ENCODE results near the gene PRSS33. TPM values are rescaled to one million over a fixed set of nuclear protein-coding genes. Genes with fewer than 3 reads are reported as not detected.

PRSS33 gene
- total RNA-seq (2021) (not detected in 2 replicates), Bru-seq, nascent RNA (not detected), BruChase-seq, experiment 1, labeled RNA remaining after a 2-hour chase (not detected), BruChase-seq, experiment 2, labeled RNA remaining after a 6-hour chase (not detected)
- long read RNA-seq, result 0 reads

- Histone ChIP-seq H3K9me3 (ENCODE audit: low read depth, low read length, poor library complexity, severe bottlenecking) (no peaks in the 10 kb centered on the region), H3K4me1 (ENCODE audit: insufficient read depth, low read length, poor library complexity, severe bottlenecking) (no peaks in the 10 kb centered on the region), H3K27ac (ENCODE audit: low read depth, low read length, poor library complexity, severe bottlenecking) (no peak within 1 kb of the TSS), H3K4me3 (ENCODE audit: low read depth, low read length, poor library complexity, severe bottlenecking) (no peak within 1 kb of the TSS), H3K36me3 (ENCODE audit: insufficient read depth, low read length, poor library complexity, severe bottlenecking) (no peaks in the 10 kb centered on the region), H3K27me3 (replicated peaks; ENCODE audit: insufficient read depth, low read depth, low read length, poor library complexity) (peaks cover 66% of the 10 kb centered on the region)
- CTCF ChIA-PET, result no interaction called here
- no TSS peak for BruUV-seq (replicated peaks)
- POLR2A ChIA-PET (ENCODE audit: low non-redundant PET), result no interaction called here
- TF ChIP-seq CTCF (conservative IDR thresholded peaks at IDR 0.05; ENCODE audit: low read depth, low read length) (no peak), EZH2 (IDR thresholded peaks at IDR 0.05; ENCODE audit: borderline replicate concordance, low read depth, low read length, poor library complexity, severe bottlenecking) (no peak)
- DNase-seq (ENCODE audit: low spot score), result no peak
- intact Hi-C loops (cut with micrococcal nuclease; ENCODE audit: unreplicated experiment), result no loop called here
These were observed at the start of gene PRSS33 for GRCh38 chr16:2787406-2787805. Gene PRSS33, minus strand, starts transcription at chr16:2787560. Its CDS starts 1,013 bp downstream, at chr16:2786547.

- intact Hi-C loops (cut with micrococcal nuclease; ENCODE audit: unreplicated experiment), result no loop called here
- POLR2A ChIA-PET (ENCODE audit: low non-redundant PET), result no interaction called here
- no peak for DNase-seq (ENCODE audit: low spot score)
These were observed 49.5 kb upstream of the PRSS33 start for GRCh38 chr16:2836646-2837508.

More at GRCh38 chr16:2836646-2837508, 49.5 kb upstream of the PRSS33 start:
- Histone ChIP-seq H3K9me3 (ENCODE audit: low read depth, low read length, poor library complexity, severe bottlenecking) (no peaks in the 10 kb centered on the region), H3K4me1 (ENCODE audit: insufficient read depth, low read length, poor library complexity, severe bottlenecking) (no peaks in the 10 kb centered on the region), H3K36me3 (ENCODE audit: insufficient read depth, low read length, poor library complexity, severe bottlenecking) (no peaks in the 10 kb centered on the region), H3K4me3 (ENCODE audit: low read depth, low read length, poor library complexity, severe bottlenecking) (no peak overlapping the region), H3K27ac (ENCODE audit: low read depth, low read length, poor library complexity, severe bottlenecking) (no peak overlapping the region), H3K27me3 (replicated peaks; ENCODE audit: insufficient read depth, low read depth, low read length, poor library complexity) (no peaks in the 10 kb centered on the region)
- CTCF ChIA-PET, result no interaction called here
- TF ChIP-seq EZH2 (IDR thresholded peaks at IDR 0.05; ENCODE audit: borderline replicate concordance, low read depth, low read length, poor library complexity, severe bottlenecking) (no peak), CTCF (conservative IDR thresholded peaks at IDR 0.05; ENCODE audit: low read depth, low read length) (no peak)
- BruUV-seq (replicated peaks), result no TSS peak
